HepG2 (cell line): ENCODE results near the gene SEPTIN2. TPM values are rescaled to one million over a fixed set of nuclear protein-coding genes. Genes with fewer than 3 reads are reported as not detected.
A peak's percentile ranks its signal among the peaks of the same experiment; 100 is the strongest.

Experiments
- GMEB1 ChIP-seq: sonication (generic); formaldehyde crosslinking; IDR thresholded peaks from 2 replicates; pipeline ENCODE4 v1.5.1; 2020; ENCODE audit warnings: missing genetic modification reagents, mild to moderate bottlenecking, borderline replicate concordance
- GMEB2 ChIP-seq: IDR thresholded peaks from 2 replicates; pipeline ENCODE4 v1.6.1; 2016; ENCODE audit warnings: missing biosample characterization, missing genetic modification reagents, low read depth
- HMGXB3 ChIP-seq: sonication (generic); formaldehyde crosslinking; IDR thresholded peaks from 2 replicates; pipeline ENCODE4 v1.4.0; 2020; ENCODE audit warnings: missing genetic modification reagents, borderline replicate concordance
- MIER3 ChIP-seq: IDR thresholded peaks from 2 replicates; pipeline ENCODE4 v1.6.1; 2016; ENCODE audit warnings: missing compliant biosample characterization, borderline replicate concordance
- PLRG1 ChIP-seq: fragments of 450-650 bp; conservative IDR thresholded peaks from 2 replicates; pipeline ENCODE4 v1.6.1; 2016
- SKIL ChIP-seq: sonication (generic); formaldehyde crosslinking; IDR thresholded peaks from 2 replicates; pipeline ENCODE4 v1.8.0; 2022; ENCODE audit warnings: missing genetic modification reagents, mild to moderate bottlenecking, moderate library complexity, borderline replicate concordance
- SPEN ChIP-seq: sonication (generic); formaldehyde crosslinking; IDR thresholded peaks from 2 replicates; pipeline ENCODE4 v1.5.1; 2020; ENCODE audit warnings: low read depth, mild to moderate bottlenecking, missing genetic modification reagents
- TOE1 ChIP-seq: sonication (generic); formaldehyde crosslinking; IDR thresholded peaks from 2 replicates; pipeline ENCODE4 v1.4.0; 2020; ENCODE audit warnings: mild to moderate bottlenecking, missing genetic modification reagents
- ZFP37 ChIP-seq: sonication (generic); formaldehyde crosslinking; IDR thresholded peaks from 2 replicates; pipeline ENCODE4 v1.4.0; 2020; ENCODE audit warnings: missing genetic modification reagents, borderline replicate concordance
- ZNF577 ChIP-seq: sonication (generic); formaldehyde crosslinking; IDR thresholded peaks from 2 replicates; pipeline ENCODE4 v1.4.0; 2020; ENCODE audit warnings: mild to moderate bottlenecking, low read depth, missing genetic modification reagents, borderline replicate concordance
- polyA plus RNA-seq, 8 experiments: library from polyadenylated mRNA; depleted of rRNA in 3 of 8; stranded (reverse) in 7 of 8; unstranded in 1 of 8; fragments of >200 nt; fragmentation: Illumina TruSeq in 4 of 8; extraction: Trizol in 4 of 8; gene quantifications; 2 replicates each; pipeline versions ENCODE4 v1.2.1 to v1.2.3, GENCODE V29; 2011 to 2016; ENCODE audit warnings: low read depth in 4 of 8, missing spikeins in 1 of 8, mixed read lengths in 1 of 8; ENCODE audit not compliant: insufficient read depth in 1 of 8
- total RNA-seq, 5 experiments: library from RNA; depleted of rRNA; stranded (reverse); fragments of >200 nt; fragmentation: Illumina TruSeq; extraction: Trizol; gene quantifications; 2 replicates each; pipeline ENCODE4 v1.2.3, GENCODE V29; 2016; ENCODE audit warnings: low read depth in 1 of 5
- TF ChIP-seq, protein P1 (sequence below): sonication (generic); formaldehyde crosslinking; IDR thresholded peaks from 2 replicates; pipeline ENCODE4 v1.5.0; 2020; ENCODE audit warnings: missing genetic modification reagents
- TF ChIP-seq, protein P2 (sequence below): IDR thresholded peaks from 2 replicates; pipeline ENCODE4 v1.4.0; 2020; ENCODE audit warnings: mild to moderate bottlenecking, missing genetic modification reagents

SEPTIN2 gene
- total and polyA plus RNA-seq, 2 of the 13 experiments (the other 11 are each of a cell fraction or from before 2014, with no cell fraction given): 493 to 733 TPM

- TF ChIP-seq GMEB1 (CRISPR knock-in tag) (no peak; the same call in 1 of the 2 replicates), ZNF577 (CRISPR knock-in tag) (no peak), HMGXB3 (CRISPR knock-in tag) (no peak), TOE1 (CRISPR knock-in tag) (no peak), SKIL (CRISPR knock-in tag) (no peak), MIER3 (CRISPR knock-in tag) (no peak; the same call in 1 of the 2 replicates), GMEB2 (CRISPR knock-in tag) (no peak), PLRG1 (no peak), ZFP37 (CRISPR knock-in tag) (no peak), SPEN (CRISPR knock-in tag) (0 out of 2 replicates have a peak, but pooled peaks have one; percentile 31)
- TF ChIP-seq, protein P1, sequence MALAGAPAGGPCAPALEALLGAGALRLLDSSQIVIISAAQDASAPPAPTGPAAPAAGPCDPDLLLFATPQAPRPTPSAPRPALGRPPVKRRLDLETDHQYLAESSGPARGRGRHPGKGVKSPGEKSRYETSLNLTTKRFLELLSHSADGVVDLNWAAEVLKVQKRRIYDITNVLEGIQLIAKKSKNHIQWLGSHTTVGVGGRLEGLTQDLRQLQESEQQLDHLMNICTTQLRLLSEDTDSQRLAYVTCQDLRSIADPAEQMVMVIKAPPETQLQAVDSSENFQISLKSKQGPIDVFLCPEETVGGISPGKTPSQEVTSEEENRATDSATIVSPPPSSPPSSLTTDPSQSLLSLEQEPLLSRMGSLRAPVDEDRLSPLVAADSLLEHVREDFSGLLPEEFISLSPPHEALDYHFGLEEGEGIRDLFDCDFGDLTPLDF (CRISPR knock-in tag): no peak
- TF ChIP-seq, protein P2, sequence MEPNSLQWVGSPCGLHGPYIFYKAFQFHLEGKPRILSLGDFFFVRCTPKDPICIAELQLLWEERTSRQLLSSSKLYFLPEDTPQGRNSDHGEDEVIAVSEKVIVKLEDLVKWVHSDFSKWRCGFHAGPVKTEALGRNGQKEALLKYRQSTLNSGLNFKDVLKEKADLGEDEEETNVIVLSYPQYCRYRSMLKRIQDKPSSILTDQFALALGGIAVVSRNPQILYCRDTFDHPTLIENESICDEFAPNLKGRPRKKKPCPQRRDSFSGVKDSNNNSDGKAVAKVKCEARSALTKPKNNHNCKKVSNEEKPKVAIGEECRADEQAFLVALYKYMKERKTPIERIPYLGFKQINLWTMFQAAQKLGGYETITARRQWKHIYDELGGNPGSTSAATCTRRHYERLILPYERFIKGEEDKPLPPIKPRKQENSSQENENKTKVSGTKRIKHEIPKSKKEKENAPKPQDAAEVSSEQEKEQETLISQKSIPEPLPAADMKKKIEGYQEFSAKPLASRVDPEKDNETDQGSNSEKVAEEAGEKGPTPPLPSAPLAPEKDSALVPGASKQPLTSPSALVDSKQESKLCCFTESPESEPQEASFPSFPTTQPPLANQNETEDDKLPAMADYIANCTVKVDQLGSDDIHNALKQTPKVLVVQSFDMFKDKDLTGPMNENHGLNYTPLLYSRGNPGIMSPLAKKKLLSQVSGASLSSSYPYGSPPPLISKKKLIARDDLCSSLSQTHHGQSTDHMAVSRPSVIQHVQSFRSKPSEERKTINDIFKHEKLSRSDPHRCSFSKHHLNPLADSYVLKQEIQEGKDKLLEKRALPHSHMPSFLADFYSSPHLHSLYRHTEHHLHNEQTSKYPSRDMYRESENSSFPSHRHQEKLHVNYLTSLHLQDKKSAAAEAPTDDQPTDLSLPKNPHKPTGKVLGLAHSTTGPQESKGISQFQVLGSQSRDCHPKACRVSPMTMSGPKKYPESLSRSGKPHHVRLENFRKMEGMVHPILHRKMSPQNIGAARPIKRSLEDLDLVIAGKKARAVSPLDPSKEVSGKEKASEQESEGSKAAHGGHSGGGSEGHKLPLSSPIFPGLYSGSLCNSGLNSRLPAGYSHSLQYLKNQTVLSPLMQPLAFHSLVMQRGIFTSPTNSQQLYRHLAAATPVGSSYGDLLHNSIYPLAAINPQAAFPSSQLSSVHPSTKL (CRISPR knock-in tag): peak; percentile 81
Measured at GRCh38 chr2:241350878-241351639, 35.3 kb downstream of the SEPTIN2 start (continued).
